HepG2 (cell line): Measurements from ENCODE around the gene KCNJ6. TPM values are rescaled to one million over a fixed set of nuclear protein-coding genes. Genes with fewer than 3 reads are reported as not detected.

Experiments
- ATAC-seq: fragments of 200-7000 bp; cut with Tn5 transposase; 3 replicates; pipeline ENCODE4 v1.9.1; 2020; ENCODE audit warnings: mild to moderate bottlenecking, moderate library complexity
- BruUV-seq: library from RNA; stranded (reverse); fragments of 400-500 nt; replicated peaks from 2 replicates; lab custom pipeline; 2021; lab: Mats Ljungman, UMichigan
- CTCF ChIA-PET: fragments of 300-600 bp; formaldehyde crosslinking; extraction: SDS; loops from one replicate; lab custom pipeline; 2021; ENCODE audit warnings: low total read pairs, inconsistent platforms, low intra/inter-chr PET ratio; lab: Yijun Ruan, JAX
- POLR2A ChIA-PET: fragments of 350-600 bp; sonication (Branson Sonifier 250); formaldehyde crosslinking; loops from one replicate; lab custom pipeline; 2020; ENCODE audit warnings: antibody characterized with exemption, inconsistent platforms; lab: Yijun Ruan, JAX
- DNase-seq: peaks from one replicate; pipeline ENCODE4 v3.0.0-alpha.2; 2015; ENCODE audit warnings: low spot score
- FAIRE-seq: peaks from 3 replicates; lab custom pipeline; 2011; peaks lifted over from hg19 to GRCh38; lab: Jason Lieb, UNC
- H2AFZ ChIP-seq: one replicate; pipeline ENCODE4 v1.6.1; 2011; ENCODE audit warnings: low read length, inconsistent platforms
- H3K27ac ChIP-seq: fragments of 300-600 bp; 3 replicates; pipeline ENCODE4 v1.8.0; 2011; ENCODE audit warnings: mixed run types, mild to moderate bottlenecking, mixed read lengths, low read length, inconsistent platforms; ENCODE audit not compliant: insufficient read depth; ENCODE audit errors: extremely low read length
- H3K27me3 ChIP-seq, 2 experiments: fragments of 200-600 bp in 1 of 2; 2 replicates in 1 of 2; 3 replicates in 1 of 2; pipeline versions ENCODE4 v1.6.0 to v1.8.0; 2011; ENCODE audit warnings: low read length in 2 of 2, mild to moderate bottlenecking in 2 of 2, moderate library complexity in 2 of 2, inconsistent platforms in 1 of 2; ENCODE audit not compliant: insufficient read depth in 2 of 2, control insufficient read depth in 1 of 2
- H3K36me3 ChIP-seq, 2 experiments: fragments of 200-600 bp in 1 of 2; replicated peaks in 1 of 2; 2 replicates in 1 of 2; 3 replicates in 1 of 2; pipeline versions ENCODE4 v1.5.1 to v1.8.0; 2011; ENCODE audit warnings: low read length in 2 of 2, inconsistent platforms in 1 of 2; ENCODE audit not compliant: insufficient read depth in 2 of 2, control insufficient read depth in 1 of 2
- H3K4me1 ChIP-seq: 2 replicates; pipeline ENCODE4 v1.5.1; 2012; ENCODE audit warnings: low read length, inconsistent platforms; ENCODE audit not compliant: insufficient read depth
- H3K4me2 ChIP-seq: 2 replicates; pipeline ENCODE4 v1.6.0; 2011; ENCODE audit warnings: low read depth, low read length, inconsistent platforms
- H3K4me3 ChIP-seq, 3 experiments: fragments of 200-600 bp in 1 of 3; sonication (generic), shearing (Covaris generic) in 1 of 3; replicated peaks in 1 of 3; 2 replicates each; pipeline ENCODE4 v1.5.1; 2011 to 2016; ENCODE audit warnings: low read length in 3 of 3, inconsistent platforms in 2 of 3, low read depth in 2 of 3, mild to moderate bottlenecking in 2 of 3, control low read depth in 1 of 3, mixed read lengths in 1 of 3; ENCODE audit not compliant: insufficient read depth in 1 of 3
- H3K79me2 ChIP-seq: one replicate; pipeline ENCODE4 v1.6.1; 2011; ENCODE audit warnings: low read length, inconsistent platforms; ENCODE audit not compliant: insufficient read depth
- H3K9ac ChIP-seq: 2 replicates; pipeline ENCODE4 v1.6.0; 2011; ENCODE audit warnings: mild to moderate bottlenecking, low read depth, low read length, inconsistent platforms; ENCODE audit not compliant: insufficient read depth
- H3K9me3 ChIP-seq: 2 replicates; pipeline ENCODE4 v1.5.1; 2012; ENCODE audit warnings: mild to moderate bottlenecking, low read length
- H4K20me1 ChIP-seq: 2 replicates; pipeline ENCODE4 v1.6.0; 2011; ENCODE audit warnings: inconsistent platforms, mild to moderate bottlenecking, low read length, moderate library complexity; ENCODE audit not compliant: insufficient read depth
- CAMTA2 ChIP-seq: sonication (generic); formaldehyde crosslinking; IDR thresholded peaks from 2 replicates; pipeline ENCODE4 v1.4.0; 2020; ENCODE audit warnings: mild to moderate bottlenecking, missing genetic modification reagents, borderline replicate concordance
- CREM ChIP-seq, 2 experiments: sonication (generic) in 1 of 2; formaldehyde crosslinking in 1 of 2; IDR thresholded peaks; 2 replicates each; pipeline versions ENCODE4 v1.4.0 to v1.6.1; 2016 to 2020; ENCODE audit warnings: antibody characterized with exemption in 1 of 2, mild to moderate bottlenecking in 1 of 2, missing genetic modification reagents in 1 of 2
- FOXP4 ChIP-seq: sonication (generic); formaldehyde crosslinking; IDR thresholded peaks from 2 replicates; pipeline ENCODE4 v1.4.0; 2020; ENCODE audit warnings: missing genetic modification reagents
- NR3C1 ChIP-seq: sonication (generic); formaldehyde crosslinking; IDR thresholded peaks from 2 replicates; pipeline ENCODE4 v1.4.0; 2020; ENCODE audit warnings: missing genetic modification reagents
- PRDM15 ChIP-seq: sonication (generic); formaldehyde crosslinking; IDR thresholded peaks from 2 replicates; pipeline ENCODE4 v1.4.0; 2020; ENCODE audit warnings: missing genetic modification reagents
- ZBTB42 ChIP-seq: sonication (generic); formaldehyde crosslinking; IDR thresholded peaks from 2 replicates; pipeline ENCODE4 v1.5.0; 2020; ENCODE audit warnings: mild to moderate bottlenecking, missing genetic modification reagents
- ZFP1 ChIP-seq: IDR thresholded peaks from 2 replicates; pipeline ENCODE4 v1.6.1; 2016
- ZKSCAN5 ChIP-seq: sonication (generic); formaldehyde crosslinking; IDR thresholded peaks from 2 replicates; pipeline ENCODE4 v1.5.1; 2020; ENCODE audit warnings: mild to moderate bottlenecking, missing genetic modification reagents
- ZNF263 ChIP-seq: sonication (generic); formaldehyde crosslinking; IDR thresholded peaks from 2 replicates; pipeline ENCODE4 v1.4.0; 2020; ENCODE audit warnings: missing genetic modification reagents
- ZNF546 ChIP-seq: sonication (generic); formaldehyde crosslinking; conservative IDR thresholded peaks from 2 replicates; pipeline ENCODE4 v1.8.1; 2023; ENCODE audit warnings: mild to moderate bottlenecking, missing genetic modification reagents
- ZNF619 ChIP-seq: sonication (generic); formaldehyde crosslinking; IDR thresholded peaks from 2 replicates; pipeline ENCODE4 v1.4.0; 2020; ENCODE audit warnings: mild to moderate bottlenecking, missing genetic modification reagents
- ZSCAN21 ChIP-seq: sonication (generic); formaldehyde crosslinking; IDR thresholded peaks from 2 replicates; pipeline ENCODE4 v1.8.0; 2022; ENCODE audit warnings: mild to moderate bottlenecking, missing genetic modification reagents, moderate library complexity, borderline replicate concordance
- WGBS: methylation state at CpG from one replicate; pipeline ENCODE4 v1.1.6; 2017; ENCODE audit warnings: low lambda C conversion rate; 5-methylcytosine and 5-hydroxymethylcytosine counted together
- in situ Hi-C: cut with HindIII; loops from 2 replicates; pipeline ENCODE4 v1.10.0; 2017; ENCODE audit warnings: low pct_unique_long_range_greater_than_20kb; ENCODE audit not compliant: extremely low pct_ligation_motif_present
- intact Hi-C: fragments of 100-400 bp; cut with micrococcal nuclease; formaldehyde crosslinking; loops from one replicate; pipeline ENCODE4 v1.10.0; 2022; ENCODE audit not compliant: unreplicated experiment
- polyA plus RNA-seq, 8 experiments: library from polyadenylated mRNA; depleted of rRNA in 3 of 8; stranded (reverse) in 7 of 8; unstranded in 1 of 8; fragments of >200 nt; fragmentation: Illumina TruSeq in 4 of 8; extraction: Trizol in 4 of 8; gene quantifications; 2 replicates each; pipeline versions ENCODE4 v1.2.1 to v1.2.3, GENCODE V29; 2011 to 2016; ENCODE audit warnings: low read depth in 4 of 8, missing spikeins in 1 of 8, mixed read lengths in 1 of 8; ENCODE audit not compliant: insufficient read depth in 1 of 8
- total RNA-seq, 5 experiments: library from RNA; depleted of rRNA; stranded (reverse); fragments of >200 nt; fragmentation: Illumina TruSeq; extraction: Trizol; gene quantifications; 2 replicates each; pipeline ENCODE4 v1.2.3, GENCODE V29; 2016; ENCODE audit warnings: low read depth in 1 of 5
- TF ChIP-seq, protein P1 (sequence below): sonication (generic); formaldehyde crosslinking; IDR thresholded peaks from 2 replicates; pipeline ENCODE4 v1.9.0; 2021; ENCODE audit warnings: missing genetic modification reagents, borderline replicate concordance

Gene KCNJ6
- total and polyA plus RNA-seq, 2 of the 13 experiments (the other 11 are each of a cell fraction or from before 2014, with no cell fraction given), result not detected

DNA sequence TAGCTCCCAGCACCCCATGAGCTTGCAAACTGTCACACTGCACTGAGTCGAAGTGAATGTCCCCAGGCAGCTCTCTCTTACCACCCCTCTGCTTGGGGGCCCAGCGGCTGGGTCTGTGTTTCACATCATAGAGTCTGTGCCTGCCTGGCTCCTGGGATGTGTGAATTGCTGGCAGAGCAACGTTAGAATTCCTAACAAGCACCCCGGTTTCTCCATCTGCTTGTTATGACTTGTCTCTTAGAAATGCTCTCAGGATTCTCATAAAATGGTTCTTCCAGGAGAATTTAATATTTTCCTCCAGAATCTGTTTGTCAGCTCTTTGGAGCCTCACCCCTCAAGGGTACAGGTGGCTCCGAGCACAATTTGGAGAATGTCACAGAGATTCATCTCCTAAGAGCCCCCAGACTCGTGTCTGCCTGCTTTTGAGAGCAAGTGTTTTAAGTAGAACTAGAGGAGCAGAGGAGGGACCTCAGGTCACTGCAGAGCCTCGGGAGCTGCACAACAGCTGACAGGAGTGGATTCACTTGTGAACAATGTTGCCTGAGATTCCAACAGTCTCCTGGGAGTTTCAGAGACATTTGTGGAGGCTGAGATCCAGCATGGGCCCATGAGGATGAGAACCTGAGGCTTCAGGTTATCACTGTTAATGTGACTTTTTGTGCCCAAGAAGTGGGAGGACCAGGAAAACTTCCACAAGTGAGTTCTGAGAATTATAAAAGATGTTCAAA lies 131.5 kb downstream of the KCNJ6 start:
- H3K4me3 ChIP-seq, result no peak overlapping the region
- H4K20me1 ChIP-seq, result no peaks in the 10 kb centered on the region
- in situ Hi-C loops, result no loop called here
- DNase-seq (no peak), FAIRE-seq (no peak), ATAC-seq (no peak)
- H3K27ac ChIP-seq, result no peak overlapping the region
- no peaks in the 10 kb centered on the region for H3K79me2 ChIP-seq
- POLR2A ChIA-PET, result no interaction called here
- CTCF ChIA-PET, result no interaction called here
- BruUV-seq, result no TSS peak
- intact Hi-C loops, result no loop called here
- H2AFZ ChIP-seq, result no peak overlapping the region
- TF ChIP-seq ZNF263 (CRISPR knock-in tag), result no peak
- TF ChIP-seq ZNF619 (CRISPR knock-in tag), result no peak
- no peak for TF ChIP-seq ZFP1 (CRISPR knock-in tag)
- TF ChIP-seq ZNF546 (CRISPR knock-in tag), result no peak
- TF ChIP-seq FOXP4, result no peak
- TF ChIP-seq ZBTB42 (CRISPR knock-in tag), result no peak
- no peak for TF ChIP-seq ZSCAN21 (CRISPR knock-in tag)
- TF ChIP-seq PRDM15, result no peak
- TF ChIP-seq CREM (IDR thresholded peaks at IDR 0.05), result no peak
- no peak for TF ChIP-seq CREM (CRISPR knock-in tag; IDR thresholded peaks at IDR 0.05)
- TF ChIP-seq NR3C1, result no peak
- TF ChIP-seq ZKSCAN5 (CRISPR knock-in tag), result no peak
- TF ChIP-seq, protein P1, sequence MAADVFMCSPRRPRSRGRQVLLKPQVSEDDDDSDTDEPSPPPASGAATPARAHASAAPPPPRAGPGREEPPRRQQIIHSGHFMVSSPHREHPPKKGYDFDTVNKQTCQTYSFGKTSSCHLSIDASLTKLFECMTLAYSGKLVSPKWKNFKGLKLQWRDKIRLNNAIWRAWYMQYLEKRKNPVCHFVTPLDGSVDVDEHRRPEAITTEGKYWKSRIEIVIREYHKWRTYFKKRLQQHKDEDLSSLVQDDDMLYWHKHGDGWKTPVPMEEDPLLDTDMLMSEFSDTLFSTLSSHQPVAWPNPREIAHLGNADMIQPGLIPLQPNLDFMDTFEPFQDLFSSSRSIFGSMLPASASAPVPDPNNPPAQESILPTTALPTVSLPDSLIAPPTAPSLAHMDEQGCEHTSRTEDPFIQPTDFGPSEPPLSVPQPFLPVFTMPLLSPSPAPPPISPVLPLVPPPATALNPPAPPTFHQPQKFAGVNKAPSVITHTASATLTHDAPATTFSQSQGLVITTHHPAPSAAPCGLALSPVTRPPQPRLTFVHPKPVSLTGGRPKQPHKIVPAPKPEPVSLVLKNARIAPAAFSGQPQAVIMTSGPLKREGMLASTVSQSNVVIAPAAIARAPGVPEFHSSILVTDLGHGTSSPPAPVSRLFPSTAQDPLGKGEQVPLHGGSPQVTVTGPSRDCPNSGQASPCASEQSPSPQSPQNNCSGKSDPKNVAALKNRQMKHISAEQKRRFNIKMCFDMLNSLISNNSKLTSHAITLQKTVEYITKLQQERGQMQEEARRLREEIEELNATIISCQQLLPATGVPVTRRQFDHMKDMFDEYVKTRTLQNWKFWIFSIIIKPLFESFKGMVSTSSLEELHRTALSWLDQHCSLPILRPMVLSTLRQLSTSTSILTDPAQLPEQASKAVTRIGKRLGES, result no peak
- TF ChIP-seq CAMTA2 (CRISPR knock-in tag), result no peak
- WGBS, result 2% methylated on average over 6 of the region's 7 CpGs
- H3K4me1 ChIP-seq, result no peaks in the 10 kb centered on the region
- H3K27me3 ChIP-seq, result no peaks in the 10 kb centered on the region
- H3K9ac ChIP-seq, result no peak overlapping the region
- H3K36me3 ChIP-seq, result no peaks in the 10 kb centered on the region
- H3K4me2 ChIP-seq, result no peak overlapping the region
- H3K9me3 ChIP-seq, result peaks cover 5% of the 10 kb centered on the region; the same call in 1 of the 2 replicates
